Right lobe of liver (tissue), 6 donors: ENCODE data around the gene LGALS9. TPM values are rescaled to one million over a fixed set of nuclear protein-coding genes. Genes with fewer than 3 reads are reported as not detected.

Experiments used
- ATAC-seq, 4 donors: fragments of 200-7000 bp; cut with Tn5 transposase; one replicate each; pipeline ENCODE4 v1.9.1; 2020; ENCODE audit warnings: mild to moderate bottlenecking in 4 of 4, moderate library complexity in 4 of 4
- DNase-seq, 3 donors: peaks; one replicate each; pipeline ENCODE4 v3.0.0-alpha.2; 2020
- H3K27ac ChIP-seq, 3 donors: fragments of 200-600 bp; one replicate each; pipeline ENCODE4 v1.8.0; 2022
- H3K27me3 ChIP-seq, 2 donors: fragments of 200-600 bp; one replicate each; pipeline ENCODE4 v1.8.0; 2022
- H3K36me3 ChIP-seq, 4 donors: fragments of 200-600 bp; sonication (generic) in 1 of 4; one replicate each; pipeline versions ENCODE4 v1.5.1 to v1.8.0; 2017 to 2022; ENCODE audit warnings: control low read depth in 1 of 4
- H3K4me1 ChIP-seq, 4 donors: fragments of 200-600 bp; sonication (generic) in 1 of 4; one replicate each; pipeline versions ENCODE4 v1.5.1 to v1.8.0; 2017 to 2022; ENCODE audit warnings: control low read depth in 1 of 4
- H3K4me3 ChIP-seq, 3 donors: fragments of 200-600 bp; one replicate each; pipeline ENCODE4 v1.8.0; 2022
- H3K9me3 ChIP-seq, 4 donors: fragments of 200-600 bp; sonication (generic) in 1 of 4; one replicate each; pipeline versions ENCODE4 v1.5.1 to v1.8.0; 2017 to 2022; ENCODE audit warnings: control low read depth in 1 of 4
- POLR2A ChIP-seq: fragments of 450-650 bp; IDR thresholded peaks from one replicate; pipeline ENCODE4 v1.6.1; 2017; ENCODE audit warnings: antibody characterized with exemption, mild to moderate bottlenecking
- WGBS: methylation state at CpG from one replicate; pipeline ENCODE4 v1.1.6; 2018; ENCODE audit warnings: low coverage, low lambda C conversion rate; ENCODE audit not compliant: insufficient coverage; ENCODE audit errors: missing lambda C conversion rate; 5-methylcytosine and 5-hydroxymethylcytosine counted together
- intact Hi-C, 2 donors: fragments of 100-400 bp; cut with DNase I; formaldehyde crosslinking; loops; one replicate each; pipeline versions ENCODE4 v1.11.2 to v1.14.1; 2022
- total RNA-seq, 6 experiments: library from RNA; depleted of rRNA in 2 of 6; stranded (reverse); fragments of >200 nt in 2 of 6; fragmentation: NEBNext Ultra II Directional in 3 of 6; extraction: Animal tissue kit (Norgen Biotek cat#: 25700) in 3 of 6; gene quantifications; one replicate each; pipeline versions ENCODE4 v1.1.0 to v1.2.4, GENCODE V29; 2016 to 2023
- TF ChIP-seq, protein P1 (sequence below), 4 donors: fragments of 200-600 bp in 3 of 4; fragments of 450-650 bp in 1 of 4; IDR thresholded peaks; one replicate each; pipeline versions ENCODE4 v1.5.1 to v1.8.0; 2016 to 2022; ENCODE audit warnings: antibody characterized with exemption in 4 of 4, mild to moderate bottlenecking in 2 of 4
- donor health status: DM: no; HTN: yes; CAD: no.
- donor health status: DM: no; HTN: no; CAD: no.
- donor health status: DM: no; HTN: no; CAD: no.
- donor health status: DM: no; HTN: yes; CAD: no.
- donor health status: DM: no; HTN: yes; CAD: no.

Gene LGALS9
- total RNA-seq, 6 experiments from 2014 or later: 9.1 to 37.9 (median 12.4) TPM

DNA sequence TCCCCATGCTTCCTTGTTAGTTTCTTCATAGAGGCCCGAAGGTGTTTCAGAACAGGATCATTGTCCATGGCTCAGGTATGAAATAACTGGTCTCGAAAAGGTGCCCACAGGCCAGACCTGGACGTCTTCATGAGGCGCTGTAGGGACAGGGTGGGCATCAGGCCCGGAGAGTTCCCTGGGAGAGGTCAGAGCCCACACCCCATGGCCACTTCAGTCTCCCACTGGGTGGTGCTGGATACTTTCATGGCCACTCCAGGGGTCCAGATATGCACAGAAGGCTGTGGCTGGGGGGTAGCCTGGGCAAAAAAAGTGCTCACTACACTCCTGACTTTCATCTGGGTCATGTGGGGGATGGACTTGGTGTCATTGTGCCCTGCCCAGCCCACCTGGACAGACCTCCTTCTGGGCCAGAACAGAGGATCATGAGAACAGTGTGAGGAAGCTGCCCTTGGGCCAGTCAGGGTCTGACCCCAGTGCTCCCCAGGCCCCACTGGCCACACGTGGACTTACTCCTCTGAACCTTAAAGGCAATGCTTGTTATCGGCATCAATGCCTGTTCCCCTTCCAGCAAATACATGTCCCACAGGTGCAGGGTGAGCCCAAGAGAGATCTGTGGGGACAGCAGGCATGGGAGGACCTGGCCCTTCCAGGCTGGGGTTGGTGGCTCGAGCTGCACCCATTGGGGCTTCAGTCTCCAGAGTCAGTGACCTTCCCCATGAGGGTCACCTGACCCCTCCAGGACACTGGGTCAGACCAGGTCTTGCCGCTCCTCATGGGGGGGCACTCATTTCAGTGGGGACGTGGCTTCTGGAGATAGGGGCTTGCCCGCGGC lies 36.9 kb downstream of the LGALS9 start:
- no peak overlapping the region for H3K27ac ChIP-seq
- no peaks in the 10 kb centered on the region for H3K4me1 ChIP-seq
- no peak for TF ChIP-seq POLR2A
- TF ChIP-seq, protein P1, sequence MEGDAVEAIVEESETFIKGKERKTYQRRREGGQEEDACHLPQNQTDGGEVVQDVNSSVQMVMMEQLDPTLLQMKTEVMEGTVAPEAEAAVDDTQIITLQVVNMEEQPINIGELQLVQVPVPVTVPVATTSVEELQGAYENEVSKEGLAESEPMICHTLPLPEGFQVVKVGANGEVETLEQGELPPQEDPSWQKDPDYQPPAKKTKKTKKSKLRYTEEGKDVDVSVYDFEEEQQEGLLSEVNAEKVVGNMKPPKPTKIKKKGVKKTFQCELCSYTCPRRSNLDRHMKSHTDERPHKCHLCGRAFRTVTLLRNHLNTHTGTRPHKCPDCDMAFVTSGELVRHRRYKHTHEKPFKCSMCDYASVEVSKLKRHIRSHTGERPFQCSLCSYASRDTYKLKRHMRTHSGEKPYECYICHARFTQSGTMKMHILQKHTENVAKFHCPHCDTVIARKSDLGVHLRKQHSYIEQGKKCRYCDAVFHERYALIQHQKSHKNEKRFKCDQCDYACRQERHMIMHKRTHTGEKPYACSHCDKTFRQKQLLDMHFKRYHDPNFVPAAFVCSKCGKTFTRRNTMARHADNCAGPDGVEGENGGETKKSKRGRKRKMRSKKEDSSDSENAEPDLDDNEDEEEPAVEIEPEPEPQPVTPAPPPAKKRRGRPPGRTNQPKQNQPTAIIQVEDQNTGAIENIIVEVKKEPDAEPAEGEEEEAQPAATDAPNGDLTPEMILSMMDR (IDR thresholded peaks at IDR 0.05): no peak
- intact Hi-C loops: loop anchor here (10.0 kb wide), 2 partner anchors 87 to 207 kb away; no protein-coding TSS in a partner anchor
- ATAC-seq (no peak), DNase-seq (peak in 1 of 3 donors; percentile 40)
- H3K4me3 ChIP-seq: no peak overlapping the region
- no peaks in the 10 kb centered on the region for H3K9me3 ChIP-seq
- no peaks in the 10 kb centered on the region for H3K36me3 ChIP-seq
- no peaks in the 10 kb centered on the region for H3K27me3 ChIP-seq
- no CpG with 5 or more reads among the region's 12 CpGs for WGBS

GRCh38 chr17:27668488-27668823 lies 37.5 kb downstream of the LGALS9 start:
- TF ChIP-seq, protein P1 (IDR thresholded peaks at IDR 0.05): no peak
- TF ChIP-seq POLR2A: no peak
- ATAC-seq (no peak), DNase-seq (no peak)
- H3K9me3 ChIP-seq: no peaks in the 10 kb centered on the region
- no peaks in the 10 kb centered on the region for H3K36me3 ChIP-seq
- H3K4me1 ChIP-seq: no peaks in the 10 kb centered on the region
- no peaks in the 10 kb centered on the region for H3K27me3 ChIP-seq
- intact Hi-C loops: loop anchor here (10.0 kb wide), 2 partner anchors 86 to 206 kb away; no protein-coding TSS in a partner anchor
- H3K27ac ChIP-seq: no peak overlapping the region
- no CpG with 5 or more reads among the region's 2 CpGs for WGBS
- no peak overlapping the region for H3K4me3 ChIP-seq

DNA sequence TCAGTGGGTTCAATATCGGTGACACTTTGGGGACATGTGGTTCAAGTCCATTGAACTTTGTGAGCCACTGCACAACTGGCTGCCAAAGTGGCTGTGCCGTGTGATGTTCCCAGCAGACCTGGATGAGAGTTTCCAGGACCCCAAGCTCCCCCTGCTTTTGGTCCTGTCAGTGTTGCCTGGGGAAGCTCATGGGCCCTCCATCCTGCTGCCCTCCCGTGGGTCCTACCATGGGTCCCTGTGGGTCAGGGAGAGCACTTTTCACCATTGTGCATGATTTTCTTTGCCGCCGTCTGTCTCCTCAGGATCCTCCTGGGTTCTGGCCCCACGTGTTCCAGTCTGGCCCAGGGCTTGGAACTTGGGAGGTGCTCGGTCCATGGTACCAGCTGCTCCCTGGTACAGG lies 38.1 kb downstream of the LGALS9 start:
- TF ChIP-seq POLR2A: no peak
- TF ChIP-seq, protein P1 (IDR thresholded peaks at IDR 0.05): no peak
- DNase-seq (peak in 1 of 3 donors; percentile 16), ATAC-seq (no peak)
- no peak overlapping the region for H3K4me3 ChIP-seq
- H3K9me3 ChIP-seq: no peaks in the 10 kb centered on the region
- intact Hi-C loops: loop anchor here (10.0 kb wide), 2 partner anchors 86 to 206 kb away; no protein-coding TSS in a partner anchor
- no peaks in the 10 kb centered on the region for H3K4me1 ChIP-seq
- no peak overlapping the region for H3K27ac ChIP-seq
- no peaks in the 10 kb centered on the region for H3K36me3 ChIP-seq
- no peaks in the 10 kb centered on the region for H3K27me3 ChIP-seq
- no CpG with 5 or more reads among the region's 7 CpGs for WGBS

- no CpG with 5 or more reads among the region's 5 CpGs for WGBS
- intact Hi-C loops: loop anchor here (10.0 kb wide), 2 partner anchors 85 to 205 kb away; no protein-coding TSS in a partner anchor
- Histone ChIP-seq H3K4me1 (no peaks in the 10 kb centered on the region), H3K27me3 (no peaks in the 10 kb centered on the region), H3K27ac (no peak overlapping the region), H3K36me3 (no peaks in the 10 kb centered on the region), H3K4me3 (no peak overlapping the region), H3K9me3 (no peaks in the 10 kb centered on the region)
- TF ChIP-seq POLR2A: no peak
- TF ChIP-seq, protein P1 (IDR thresholded peaks at IDR 0.05): no peak
- DNase-seq: peak in 1 of 3 donors; percentile 32
- ATAC-seq: no peak
Observed at GRCh38 chr17:27669850-27670249, 38.9 kb downstream of the LGALS9 start.
